22Rv1 (cell line): Measurements from ENCODE around the gene MOB3B.

Experiments used
- H3K27ac ChIP-seq: fragments of 450-650 bp; 2 replicates; pipeline ENCODE4 v1.5.1; 2017
- CTCF ChIP-seq: fragments of 450-650 bp; IDR thresholded peaks from 2 replicates; pipeline ENCODE4 v1.5.1; 2017; ENCODE audit warnings: mild to moderate bottlenecking
- ZFX ChIP-seq: fragments of 450-650 bp; IDR thresholded peaks from 2 replicates; pipeline ENCODE4 v1.6.1; 2017; ENCODE audit warnings: antibody characterized with exemption, borderline replicate concordance

MOB3B gene

GRCh38 chr9:27379311-27380251 is 150.0 kb downstream of the MOB3B start:
- TF ChIP-seq ZFX, result no peak
- TF ChIP-seq CTCF, result no peak
- peak overlapping the region; percentile 95 for H3K27ac ChIP-seq

GRCh38 chr9:27377811-27378456 is 151.7 kb downstream of the MOB3B start:
- no peak for TF ChIP-seq ZFX
- TF ChIP-seq CTCF, result no peak
- peak overlapping the region; percentile 95 for H3K27ac ChIP-seq

- H3K27ac ChIP-seq, result peak overlapping the region; percentile 95
- TF ChIP-seq ZFX (no peak), CTCF (no peak)
Measured at GRCh38 chr9:27377147-27377807, 152.3 kb downstream of the MOB3B start.

DNA sequence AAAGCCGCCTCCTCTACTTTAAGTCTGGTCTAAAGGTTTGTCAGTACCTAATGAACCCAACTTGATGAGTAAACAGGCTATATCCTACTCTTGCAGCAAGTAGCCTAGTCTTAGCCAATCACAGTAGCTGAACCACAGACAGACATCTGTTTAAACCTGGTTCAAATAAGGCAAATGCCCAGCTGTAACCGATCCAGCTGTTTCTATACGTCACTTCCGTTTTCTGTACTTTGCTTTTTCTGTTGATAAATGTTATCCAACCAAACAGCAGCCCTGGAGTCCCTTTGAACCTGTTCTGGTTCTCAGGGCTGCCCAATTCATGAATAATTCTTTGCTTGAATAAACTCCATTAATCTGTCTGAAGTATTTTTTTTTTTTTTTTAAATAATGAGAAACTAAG is 155.8 kb downstream of the MOB3B start:
- peak overlapping the region; percentile 81 for H3K27ac ChIP-seq
- TF ChIP-seq CTCF, result no peak
- TF ChIP-seq ZFX, result no peak

DNA sequence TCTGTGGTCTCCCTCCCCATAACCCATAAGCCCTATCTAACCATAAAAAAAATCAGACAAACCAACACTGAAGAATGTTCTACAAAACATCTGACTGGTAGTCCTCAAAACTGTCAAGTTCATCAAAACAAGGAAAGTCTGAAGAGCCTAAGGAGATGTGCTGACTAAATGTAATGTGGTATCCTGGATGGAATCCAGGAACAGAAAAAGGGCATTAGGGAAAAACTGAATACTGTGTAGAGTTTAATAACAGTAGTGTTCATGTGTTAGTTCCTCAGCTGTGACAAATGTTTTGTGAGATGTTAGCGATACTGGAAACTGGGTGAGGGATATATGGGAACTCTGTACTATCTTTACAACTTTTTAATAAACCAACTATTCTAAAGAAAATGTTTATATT is 157.0 kb downstream of the MOB3B start:
- H3K27ac ChIP-seq, result peak overlapping the region; percentile 81
- TF ChIP-seq CTCF, result no peak
- TF ChIP-seq ZFX, result no peak

DNA sequence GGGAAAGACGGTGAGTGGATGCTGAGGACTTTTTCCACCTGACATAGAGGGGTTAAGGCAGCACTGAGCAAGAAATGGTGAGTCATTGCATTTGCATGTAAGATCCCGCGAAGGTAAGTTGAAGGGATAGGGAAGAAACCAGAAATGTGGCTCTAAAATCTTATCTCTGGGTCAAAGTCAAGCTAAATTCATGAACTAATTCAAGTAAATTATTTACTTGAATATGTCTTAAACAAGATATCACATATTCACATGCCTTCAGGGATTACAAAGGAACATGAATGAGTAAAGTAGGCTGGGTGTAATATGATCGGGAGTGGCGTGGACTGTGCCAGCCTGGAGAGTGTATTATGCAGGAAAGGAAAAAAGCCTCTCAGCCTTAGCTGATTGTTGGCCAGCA is 158.2 kb downstream of the MOB3B start:
- peak overlapping the region; percentile 81 for H3K27ac ChIP-seq
- TF ChIP-seq ZFX (no peak), CTCF (no peak)
